ENCODE results near the gene CDH16.

Gene CDH16

GRCh38 chr16:66964049-66964448 is 45.4 kb upstream of the CDH16 start:
- peaks cover 4 to 50% of the 10 kb centered on the region in 2 experiments; a peak in 2 of 3 replicates for H3K36me3 ChIP-seq (ENCODE audit: control insufficient read depth in 2 of 2, insufficient read depth in 1 of 2, low read length in 2 of 2)
- no peak overlapping the region for H3K4me3 ChIP-seq (ENCODE audit: low read depth, low read length)
- H3K9me3 ChIP-seq (ENCODE audit: control insufficient read depth, insufficient read depth, low read depth, low read length) = no peaks in the 10 kb centered on the region
- POLR2A ChIA-PET = no interaction called here
- TF ChIP-seq ZNF473 (tag by site-specific recombination; IDR thresholded peaks at IDR 0.05) (no peak), ZNF654 (tag by site-specific recombination; IDR thresholded peaks at IDR 0.05; ENCODE audit: low read depth) (no peak), ZNF621 (tag by site-specific recombination; IDR thresholded peaks at IDR 0.05) (no peak), PRDM1 (tag by site-specific recombination; IDR thresholded peaks at IDR 0.05) (no peak), KLF7 (tag by site-specific recombination; IDR thresholded peaks at IDR 0.05; ENCODE audit: borderline replicate concordance) (no peak), ZSCAN23 (tag by site-specific recombination; IDR thresholded peaks at IDR 0.05) (no peak), ZNF488 (tag by site-specific recombination; IDR thresholded peaks at IDR 0.05) (no peak), PRDM6 (tag by site-specific recombination; IDR thresholded peaks at IDR 0.05) (no peak), ZNF366 (tag by site-specific recombination; conservative IDR thresholded peaks at IDR 0.05) (no peak), ZNF768 (tag by site-specific recombination; IDR thresholded peaks at IDR 0.05) (no peak)
- TF ChIP-seq, protein P1, sequence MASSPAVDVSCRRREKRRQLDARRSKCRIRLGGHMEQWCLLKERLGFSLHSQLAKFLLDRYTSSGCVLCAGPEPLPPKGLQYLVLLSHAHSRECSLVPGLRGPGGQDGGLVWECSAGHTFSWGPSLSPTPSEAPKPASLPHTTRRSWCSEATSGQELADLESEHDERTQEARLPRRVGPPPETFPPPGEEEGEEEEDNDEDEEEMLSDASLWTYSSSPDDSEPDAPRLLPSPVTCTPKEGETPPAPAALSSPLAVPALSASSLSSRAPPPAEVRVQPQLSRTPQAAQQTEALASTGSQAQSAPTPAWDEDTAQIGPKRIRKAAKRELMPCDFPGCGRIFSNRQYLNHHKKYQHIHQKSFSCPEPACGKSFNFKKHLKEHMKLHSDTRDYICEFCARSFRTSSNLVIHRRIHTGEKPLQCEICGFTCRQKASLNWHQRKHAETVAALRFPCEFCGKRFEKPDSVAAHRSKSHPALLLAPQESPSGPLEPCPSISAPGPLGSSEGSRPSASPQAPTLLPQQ (tag by site-specific recombination; IDR thresholded peaks at IDR 0.05) = no peak
- H3K4me1 ChIP-seq (ENCODE audit: control insufficient read depth, insufficient read depth, low read length) = no peaks in the 10 kb centered on the region
- no peak overlapping the region for H3K27ac ChIP-seq (ENCODE audit: extremely low read depth, low read depth, low read length)
- CTCF ChIA-PET = interaction anchor here (0.6 to 2.3 kb wide), 7 partner anchors 12 to 196 kb away, joined by 3 to 10 read pairs (median 3); partner anchors contain the start of genes FBXL8 and TRADD

DNA sequence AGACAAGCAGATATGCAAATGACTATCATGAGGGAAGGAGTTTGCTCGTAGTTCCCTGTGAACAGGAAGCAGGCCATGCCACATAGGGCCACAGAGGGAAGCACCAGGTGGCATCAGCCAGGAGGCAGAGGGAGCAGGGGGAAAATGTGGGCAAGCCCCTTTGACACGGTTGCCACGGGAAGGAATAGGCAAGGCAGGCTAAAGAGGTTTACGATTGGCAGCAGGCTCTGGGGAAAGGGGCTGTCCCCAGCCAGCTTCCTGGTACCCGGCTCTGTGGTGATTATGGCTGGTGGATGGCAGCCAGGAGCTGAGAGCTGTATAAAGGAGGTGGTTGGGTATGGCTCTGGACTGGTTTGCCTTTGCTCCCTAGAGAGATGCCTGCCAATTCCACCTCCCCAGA is 43.2 kb upstream of the CDH16 start:
- peaks cover 0 to 39% of the 10 kb centered on the region in 2 experiments; a peak in 1 of 3 replicates for H3K36me3 ChIP-seq (ENCODE audit: control insufficient read depth in 2 of 2, insufficient read depth in 1 of 2, low read length in 2 of 2)
- no peak overlapping the region for H3K27ac ChIP-seq (ENCODE audit: extremely low read depth, low read depth, low read length)
- ChIA-PET POLR2A (no interaction called here), CTCF (interaction anchor here (0.6 to 3.8 kb wide), 11 partner anchors 9 to 193 kb away, joined by 3 to 33 read pairs (median 4); partner anchors contain the start of genes CDH16 and CIAO2B)
- TF ChIP-seq ZNF704 (tag by site-specific recombination; IDR thresholded peaks at IDR 0.05) = no peak
- no peak for TF ChIP-seq SP3 (tag by site-specific recombination; IDR thresholded peaks at IDR 0.05)
- peak; percentile 67; the same call in 1 of the 2 replicates for TF ChIP-seq ZBTB20 (tag by site-specific recombination; IDR thresholded peaks at IDR 0.05)
- no peak overlapping the region for H3K4me3 ChIP-seq (ENCODE audit: low read depth, low read length)
- H3K9me3 ChIP-seq (ENCODE audit: control insufficient read depth, insufficient read depth, low read depth, low read length) = no peaks in the 10 kb centered on the region
- H3K4me1 ChIP-seq (ENCODE audit: control insufficient read depth, insufficient read depth, low read length) = no peaks in the 10 kb centered on the region

- peak within 1 kb of the TSS; percentile 36 for H3K4me3 ChIP-seq (ENCODE audit: low read depth, low read length)
- ChIA-PET CTCF (interaction anchor here (0.6 to 3.8 kb wide), 34 partner anchors 9 to 1010 kb away, joined by 3 to 33 read pairs (median 5); partner anchors contain the start of genes CDH16, CES4A and CIAO2B), POLR2A (interaction anchor here (0.7 to 1.6 kb wide), 7 partner anchors 10 to 252 kb away, joined by 3 to 7 read pairs (median 4); partner anchors contain the start of gene PDP2)
- H3K4me1 ChIP-seq (ENCODE audit: control insufficient read depth, insufficient read depth, low read length) = no peaks in the 10 kb centered on the region
- no peaks in the 10 kb centered on the region for H3K9me3 ChIP-seq (ENCODE audit: control insufficient read depth, insufficient read depth, low read depth, low read length)
- peaks cover 0 to 32% of the 10 kb centered on the region in 2 experiments; a peak in 1 of 3 replicates for H3K36me3 ChIP-seq (ENCODE audit: control insufficient read depth in 2 of 2, insufficient read depth in 1 of 2, low read length in 2 of 2)
- no peak within 1 kb of the TSS; the same call in 1 of the 2 replicates for H3K27ac ChIP-seq (ENCODE audit: extremely low read depth, low read depth, low read length)
- TF ChIP-seq ZFHX2 (tag by site-specific recombination; conservative IDR thresholded peaks at IDR 0.05) = no peak
- TF ChIP-seq ZNF311 (tag by site-specific recombination; IDR thresholded peaks at IDR 0.05; ENCODE audit: borderline replicate concordance) = no peak
- no peak for TF ChIP-seq ZNF114 (tag by site-specific recombination; IDR thresholded peaks at IDR 0.05)
- TF ChIP-seq, protein P2, sequence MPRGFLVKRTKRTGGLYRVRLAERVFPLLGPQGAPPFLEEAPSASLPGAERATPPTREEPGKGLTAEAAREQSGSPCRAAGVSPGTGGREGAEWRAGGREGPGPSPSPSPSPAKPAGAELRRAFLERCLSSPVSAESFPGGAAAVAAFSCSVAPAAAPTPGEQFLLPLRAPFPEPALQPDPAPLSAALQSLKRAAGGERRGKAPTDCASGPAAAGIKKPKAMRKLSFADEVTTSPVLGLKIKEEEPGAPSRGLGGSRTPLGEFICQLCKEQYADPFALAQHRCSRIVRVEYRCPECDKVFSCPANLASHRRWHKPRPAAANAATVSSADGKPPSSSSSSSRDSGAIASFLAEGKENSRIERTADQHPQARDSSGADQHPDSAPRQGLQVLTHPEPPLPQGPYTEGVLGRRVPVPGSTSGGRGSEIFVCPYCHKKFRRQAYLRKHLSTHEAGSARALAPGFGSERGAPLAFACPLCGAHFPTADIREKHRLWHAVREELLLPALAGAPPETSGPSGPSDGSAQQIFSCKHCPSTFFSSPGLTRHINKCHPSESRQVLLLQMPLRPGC (tag by site-specific recombination; IDR thresholded peaks at IDR 0.05) = no peak
- TF ChIP-seq ZNF24 (tag by site-specific recombination; IDR thresholded peaks at IDR 0.05) = no peak
- no peak for TF ChIP-seq GLIS1 (tag by site-specific recombination; IDR thresholded peaks at IDR 0.05)
- peak; percentile 89 for TF ChIP-seq ZBTB48 (tag by site-specific recombination; IDR thresholded peaks at IDR 0.05)
- TF ChIP-seq ZNF555 (tag by site-specific recombination; conservative IDR thresholded peaks at IDR 0.05) = no peak
- TF ChIP-seq BCL11A (tag by site-specific recombination; IDR thresholded peaks at IDR 0.05; ENCODE audit: low read depth) = no peak
- no peak for TF ChIP-seq ZFP69B (tag by site-specific recombination; IDR thresholded peaks at IDR 0.05)
These were observed 42.5 kb upstream of the CDH16 start, which contains the start of gene CES3 for GRCh38 chr16:66961065-66961744. TSS of gene CES3 (plus strand) at chr16:66961266. CDS start at chr16:66961308, 42 bp downstream.

Measured in HEK293 (cell line).